Measurements from ENCODE around the gene NECAP2.
"Not testable (repeated sequence)": the region's sequence is repeated elsewhere in the genome, so short reads cannot be mapped to it uniquely, and the experiment has no call there.

NECAP2 gene

GRCh38 chr1:16430606-16431005 lies 9.9 kb upstream of the NECAP2 start:
- DNase-seq (ENCODE audit: low read depth), result no peak

- DNase-seq (ENCODE audit: low read depth), result no peak
Measured at GRCh38 chr1:16433030-16433429, 7.5 kb upstream of the NECAP2 start.

GRCh38 chr1:16434007-16434406 lies 6.5 kb upstream of the NECAP2 start:
- DNase-seq (ENCODE audit: low read depth), result no peak

- DNase-seq (ENCODE audit: low read depth), result no peak
Measured at GRCh38 chr1:16434501-16434900, 6.0 kb upstream of the NECAP2 start.

GRCh38 chr1:16436946-16437474 lies 3.5 kb upstream of the NECAP2 start, which contains the start of gene SPATA21:
Gene SPATA21, minus strand, starts transcription at chr1:16437424. Its CDS starts 6,053 bp downstream, at chr1:16431371.
- DNase-seq (ENCODE audit: low read depth), result no peak

- DNase-seq (ENCODE audit: low read depth), result no peak
Measured at GRCh38 chr1:16438516-16438915, 2.0 kb upstream of the NECAP2 start.

GRCh38 chr1:16438924-16439323 lies 1.6 kb upstream of the NECAP2 start:
- DNase-seq (ENCODE audit: low read depth), result no peak

GRCh38 chr1:16440131-16440469 lies 424 bp upstream of the NECAP2 start:
- no peak for DNase-seq (ENCODE audit: low read depth)

GRCh38 chr1:16441282-16441665 lies 750 bp downstream of the NECAP2 start:
- no peak for DNase-seq (ENCODE audit: low read depth)

- DNase-seq (ENCODE audit: low read depth), result no peak
Measured at GRCh38 chr1:16442265-16442664, 1.7 kb downstream of the NECAP2 start.

- no peak for DNase-seq (ENCODE audit: low read depth)
Measured at GRCh38 chr1:16442941-16443340, 2.4 kb downstream of the NECAP2 start.

GRCh38 chr1:16443975-16444770 lies 3.6 kb downstream of the NECAP2 start:
- no peak for DNase-seq (ENCODE audit: low read depth)

- no peak for DNase-seq (ENCODE audit: low read depth)
Measured at GRCh38 chr1:16445052-16445451, 4.5 kb downstream of the NECAP2 start.

GRCh38 chr1:16446116-16446515 lies 5.6 kb downstream of the NECAP2 start:
- no peak for DNase-seq (ENCODE audit: low read depth)

- no peak for DNase-seq (ENCODE audit: low read depth)
Measured at GRCh38 chr1:16447641-16448040, 7.1 kb downstream of the NECAP2 start.

- no peak for DNase-seq (ENCODE audit: low read depth)
Measured at GRCh38 chr1:16449065-16449464, 8.5 kb downstream of the NECAP2 start.

- DNase-seq (ENCODE audit: low read depth), result no peak
Measured at GRCh38 chr1:16449666-16450065, 9.1 kb downstream of the NECAP2 start.

GRCh38 chr1:16450863-16451481 lies 10.4 kb downstream of the NECAP2 start:
- no peak for DNase-seq (ENCODE audit: low read depth)

GRCh38 chr1:16451841-16452528 lies 11.5 kb downstream of the NECAP2 start:
- no peak for DNase-seq (ENCODE audit: low read depth)

- not testable (repeated sequence) for DNase-seq (ENCODE audit: low read depth)
Measured at GRCh38 chr1:16454909-16455308, 14.4 kb downstream of the NECAP2 start.

- not testable (repeated sequence) for DNase-seq (ENCODE audit: low read depth)
Measured at GRCh38 chr1:16456151-16456550, 15.6 kb downstream of the NECAP2 start.

- DNase-seq (ENCODE audit: low read depth), result no peak
Measured at GRCh38 chr1:16458831-16459230, 18.3 kb downstream of the NECAP2 start.

- DNase-seq (ENCODE audit: low read depth), result no peak
Measured at GRCh38 chr1:16459352-16459925, 18.9 kb downstream of the NECAP2 start.

Data from stimulated activated CD4-positive, alpha-beta T cell treated with anti-CD3 and anti-CD28 coated beads, Interleukin-2, amount 100 ng/mL, for 4 hours (primary cell).